Endothelial cell of umbilical vein (primary cell): ENCODE results near the gene IMPDH2. TPM values are rescaled to one million over a fixed set of nuclear protein-coding genes. Genes with fewer than 3 reads are reported as not detected.

ENCODE experiments used
- BruUV-seq: library from RNA; stranded (reverse); fragments of 400-500 nt; replicated peaks from 2 replicates; lab custom pipeline; 2021; lab: Mats Ljungman, UMichigan
- CTCF ChIA-PET: fragments of 300-600, 350-600 bp; sonication (Branson Sonifier 250); formaldehyde crosslinking; loops from one replicate; lab custom pipeline; 2021; ENCODE audit warnings: antibody characterized with exemption, inconsistent platforms; lab: Charles Lee
- POLR2A ChIA-PET: fragments of 300-600, 350-600 bp; sonication (Branson Sonifier 250); formaldehyde crosslinking; loops from one replicate; lab custom pipeline; 2021; ENCODE audit warnings: antibody characterized with exemption, inconsistent platforms; lab: Charles Lee
- DNase-seq: peaks from one replicate; pipeline ENCODE4 v3.0.0-alpha.2; 2011; ENCODE audit warnings: low read depth, low spot score
- FAIRE-seq: peaks from 2 replicates; lab custom pipeline; 2011; peaks lifted over from hg19 to GRCh38; lab: Jason Lieb, UNC
- H2AFZ ChIP-seq: 2 replicates; pipeline ENCODE4 v1.6.0; 2012; ENCODE audit warnings: low read depth, low read length, control low read depth, inconsistent platforms
- H3K27ac ChIP-seq: 2 replicates; pipeline ENCODE4 v1.5.1; 2011; ENCODE audit warnings: low read depth, mild to moderate bottlenecking, control low read depth, low read length, moderate library complexity; ENCODE audit not compliant: insufficient read depth
- H3K27me3 ChIP-seq, 2 experiments: 2 replicates each; pipeline versions ENCODE4 v1.6.0 to v1.6.1; 2011; ENCODE audit warnings: low read length in 2 of 2, mixed read lengths in 1 of 2; ENCODE audit not compliant: control insufficient read depth in 2 of 2, insufficient read depth in 2 of 2
- H3K36me3 ChIP-seq, 2 experiments: 2 replicates in 1 of 2; 3 replicates in 1 of 2; pipeline ENCODE4 v1.5.1; 2011; ENCODE audit warnings: low read length in 2 of 2, mild to moderate bottlenecking in 1 of 2, moderate library complexity in 1 of 2; ENCODE audit not compliant: control insufficient read depth in 2 of 2, insufficient read depth in 2 of 2; ENCODE audit errors: extremely low read depth in 1 of 2
- H3K4me1 ChIP-seq: 3 replicates; pipeline ENCODE4 v1.5.1; 2011; ENCODE audit warnings: mild to moderate bottlenecking, low read length; ENCODE audit not compliant: control insufficient read depth, insufficient read depth; ENCODE audit errors: extremely low read depth
- H3K4me2 ChIP-seq: 2 replicates; pipeline ENCODE4 v1.6.1; 2011; ENCODE audit warnings: low read length, control low read depth, mixed read lengths; ENCODE audit not compliant: insufficient read depth
- H3K4me3 ChIP-seq, 3 experiments: fragments of 200-600 bp in 1 of 3; sonication (generic), shearing (Covaris generic) in 1 of 3; replicated peaks in 1 of 3; 2 replicates each; pipeline ENCODE4 v1.5.1; 2011 to 2016; ENCODE audit warnings: control low read depth in 3 of 3, low read length in 3 of 3, mild to moderate bottlenecking in 2 of 3, inconsistent platforms in 1 of 3, low read depth in 1 of 3, moderate library complexity in 1 of 3; ENCODE audit not compliant: insufficient read depth in 1 of 3
- H3K79me2 ChIP-seq: 2 replicates; pipeline ENCODE4 v1.6.0; 2012; ENCODE audit warnings: low read length, inconsistent platforms; ENCODE audit not compliant: control insufficient read depth, insufficient read depth
- H3K9ac ChIP-seq: replicated peaks from 2 replicates; pipeline ENCODE3; 2011; ENCODE audit warnings: low read length, control low read depth; ENCODE audit not compliant: insufficient read depth; ENCODE audit errors: extremely low read depth
- H3K9me1 ChIP-seq: replicated peaks from 3 replicates; pipeline ENCODE4 v1.6.0; 2011; ENCODE audit warnings: mild to moderate bottlenecking, low read length; ENCODE audit not compliant: control insufficient read depth, insufficient read depth; ENCODE audit errors: extremely low read depth
- H3K9me3 ChIP-seq: replicated peaks from 2 replicates; pipeline ENCODE4 v1.5.1; 2012; ENCODE audit warnings: low read length, inconsistent platforms; ENCODE audit not compliant: control insufficient read depth, insufficient read depth
- H4K20me1 ChIP-seq: replicated peaks from 2 replicates; pipeline ENCODE3; 2011; ENCODE audit warnings: mild to moderate bottlenecking, low read length; ENCODE audit not compliant: control insufficient read depth, insufficient read depth; ENCODE audit errors: extremely low read depth
- EZH2 ChIP-seq: IDR thresholded peaks from 2 replicates; pipeline ENCODE4 v1.6.1; 2012; ENCODE audit warnings: borderline replicate concordance, low read depth, mild to moderate bottlenecking, moderate library complexity, low read length, inconsistent platforms; ENCODE audit not compliant: severe bottlenecking
- GATA2 ChIP-seq: IDR thresholded peaks from 2 replicates; pipeline ENCODE4 v1.7.0; 2011; ENCODE audit warnings: low read depth, mild to moderate bottlenecking, moderate library complexity, mixed read lengths, low read length; ENCODE audit not compliant: insufficient read length, insufficient read depth
- MYC ChIP-seq: IDR thresholded peaks from one replicate; pipeline ENCODE4 v1.6.1; 2011; ENCODE audit warnings: mild to moderate bottlenecking, low read depth, low read length
- POLR2A ChIP-seq: IDR thresholded peaks from 2 replicates; pipeline ENCODE4 v1.6.1; 2012; ENCODE audit warnings: low read depth, mild to moderate bottlenecking, control low read depth, low read length
- dilution Hi-C: fragments of 300-500 bp; cut with MboI; formaldehyde crosslinking; loops from one replicate; pipeline ENCODE4 v1.15.0; 2019; ENCODE audit warnings: low sequenced_read_pairs; ENCODE audit not compliant: extremely low pct_ligation_motif_present
- intact Hi-C: fragments of 100-400 bp; cut with micrococcal nuclease; formaldehyde crosslinking; loops from one replicate; pipeline ENCODE4 v1.10.0; 2022
- polyA plus RNA-seq, 4 experiments: library from polyadenylated mRNA; depleted of rRNA in 3 of 4; stranded (reverse) in 3 of 4; unstranded in 1 of 4; fragments of >200 nt; gene quantifications; 2 replicates each; pipeline versions ENCODE4 v1.2.1 to v1.2.3, GENCODE V29; 2011 to 2012; ENCODE audit warnings: missing spikeins in 1 of 4
- total RNA-seq: library from RNA; stranded (reverse); gene quantifications from 2 replicates; pipeline ENCODE4 v1.2.3, GENCODE V29; 2021
- TF ChIP-seq, protein P1 (sequence below): IDR thresholded peaks from 2 replicates; pipeline ENCODE4 v1.6.1; 2011; ENCODE audit not compliant: insufficient read depth, insufficient read length

Gene IMPDH2
- total and polyA plus RNA-seq, 2 donors (not counting 3 experiments of a cell fraction or from before 2014, with no cell fraction given) = 167 to 189 TPM

GRCh38 chr3:49032646-49033304 lies 3.6 kb upstream of the IMPDH2 start:
- no peak for DNase-seq
- BruUV-seq = no TSS peak
- intact Hi-C loops = no loop called here

DNA sequence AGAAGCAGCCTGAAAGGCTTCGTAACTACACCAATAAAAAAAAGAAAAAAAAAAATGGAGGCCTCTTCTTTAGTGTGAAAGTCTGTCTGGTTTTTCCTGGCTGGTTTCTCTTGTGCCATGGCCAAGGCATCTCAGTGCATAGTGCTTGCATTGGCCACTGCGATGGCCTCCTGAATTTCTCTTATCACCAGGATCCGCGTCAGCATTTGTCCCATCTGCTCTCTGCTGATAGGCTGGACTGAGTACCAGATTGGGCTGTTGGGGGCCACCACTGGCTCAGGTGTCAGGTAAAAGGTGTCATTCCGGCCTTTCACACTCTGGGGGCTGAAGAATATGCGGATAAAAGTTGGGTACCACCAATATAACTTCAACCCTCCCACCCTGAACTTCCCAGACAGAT lies 1.1 kb upstream of the IMPDH2 start:
- no peak overlapping the region for H2AFZ ChIP-seq
- peaks cover 27% of the 10 kb centered on the region for H3K79me2 ChIP-seq
- no TSS peak for BruUV-seq
- no peak overlapping the region for H3K27ac ChIP-seq
- CTCF ChIA-PET = no interaction called here
- POLR2A ChIA-PET = no interaction called here
- peaks cover 11% of the 10 kb centered on the region for H3K4me1 ChIP-seq
- DNase-seq = no peak
- no peak overlapping the region for H3K9ac ChIP-seq
- peaks cover 20 to 40% of the 10 kb centered on the region in 2 experiments for H3K36me3 ChIP-seq
- no peaks in the 10 kb centered on the region for H3K9me1 ChIP-seq
- no peak overlapping the region for H3K4me3 ChIP-seq
- intact Hi-C loops (no loop called here), dilution Hi-C loops (no loop called here)
- no peaks in the 10 kb centered on the region for H3K27me3 ChIP-seq
- no peaks in the 10 kb centered on the region for H3K9me3 ChIP-seq
- no peak for FAIRE-seq
- H3K4me2 ChIP-seq = no peak overlapping the region
- TF ChIP-seq, protein P1, sequence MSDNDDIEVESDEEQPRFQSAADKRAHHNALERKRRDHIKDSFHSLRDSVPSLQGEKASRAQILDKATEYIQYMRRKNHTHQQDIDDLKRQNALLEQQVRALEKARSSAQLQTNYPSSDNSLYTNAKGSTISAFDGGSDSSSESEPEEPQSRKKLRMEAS = no peak
- TF ChIP-seq GATA2 (no peak), EZH2 (no peak)
- no peaks in the 10 kb centered on the region for H4K20me1 ChIP-seq

More at GRCh38 chr3:49032646-49033304, 3.6 kb upstream of the IMPDH2 start:
- Histone ChIP-seq H3K9ac (no peak overlapping the region), H3K4me3 (no peak overlapping the region), H3K27ac (no peak overlapping the region), H2AFZ (no peak overlapping the region), H3K79me2 (peaks cover 13% of the 10 kb centered on the region), H3K27me3 (no peaks in the 10 kb centered on the region), H3K9me3 (no peaks in the 10 kb centered on the region), H3K4me1 (peaks cover 10% of the 10 kb centered on the region), H3K36me3 (peaks cover 15 to 28% of the 10 kb centered on the region in 2 experiments), H3K9me1 (no peaks in the 10 kb centered on the region), H3K4me2 (no peak overlapping the region), H4K20me1 (no peaks in the 10 kb centered on the region)
- FAIRE-seq = no peak
- ChIA-PET CTCF (interaction anchor here (2.3 kb wide), 1 partner anchor 45 kb away, joined by 8 read pairs; no protein-coding TSS in a partner anchor), POLR2A (no interaction called here)
- TF ChIP-seq GATA2 = no peak
- TF ChIP-seq POLR2A = no peak
- TF ChIP-seq, protein P1 = no peak
- TF ChIP-seq MYC = no peak
- dilution Hi-C loops = no loop called here
